ENCODE measurements around the gene DUSP21.
"Not testable (repeated sequence)": the region's sequence is repeated elsewhere in the genome, so short reads cannot be mapped to it uniquely, and the experiment has no call there.

The DUSP21 gene

GRCh38 chrX:44876767-44877166, 32.9 kb downstream of the DUSP21 start:
- Histone ChIP-seq H3K27me3 (ENCODE audit: control insufficient read depth, insufficient read depth, low read length) (no peaks in the 10 kb centered on the region), H3K36me3 (ENCODE audit: control insufficient read depth, insufficient read depth, low read length) (no peaks in the 10 kb centered on the region), H3K27ac (ENCODE audit: low read length) (no peak overlapping the region), H3K9me3 (ENCODE audit: control insufficient read depth, insufficient read depth, low read length) (no peaks in the 10 kb centered on the region), H3K4me1 (ENCODE audit: control insufficient read depth, insufficient read depth, low read length) (no peaks in the 10 kb centered on the region), H3K4me3 (ENCODE audit: low read length) (no peak overlapping the region)
- no peak for DNase-seq (ENCODE audit: low read depth, low spot score)
- 100% methylated on average over 13 of the region's 19 CpGs for WGBS (ENCODE audit: insufficient coverage, insufficient read length)

- Histone ChIP-seq H3K36me3 (ENCODE audit: control insufficient read depth, insufficient read depth, low read length) (no peaks in the 10 kb centered on the region), H3K4me3 (ENCODE audit: low read length) (no peak overlapping the region), H3K27ac (ENCODE audit: low read length) (no peak overlapping the region), H3K4me1 (ENCODE audit: control insufficient read depth, insufficient read depth, low read length) (no peaks in the 10 kb centered on the region), H3K27me3 (ENCODE audit: control insufficient read depth, insufficient read depth, low read length) (no peaks in the 10 kb centered on the region), H3K9me3 (ENCODE audit: control insufficient read depth, insufficient read depth, low read length) (no peaks in the 10 kb centered on the region)
- WGBS (ENCODE audit: insufficient coverage, insufficient read length), result no CpG with 5 or more reads among the region's 8 CpGs
- DNase-seq (ENCODE audit: low read depth, low spot score), result no peak
These were observed 35.0 kb downstream of the DUSP21 start for GRCh38 chrX:44878780-44879179.

GRCh38 chrX:44881549-44881948, 37.7 kb downstream of the DUSP21 start:
- H3K36me3 ChIP-seq (ENCODE audit: control insufficient read depth, insufficient read depth, low read length), result no peaks in the 10 kb centered on the region
- no peak overlapping the region for H3K27ac ChIP-seq (ENCODE audit: low read length)
- no peaks in the 10 kb centered on the region for H3K27me3 ChIP-seq (ENCODE audit: control insufficient read depth, insufficient read depth, low read length)
- no peak overlapping the region for H3K4me3 ChIP-seq (ENCODE audit: low read length)
- no peaks in the 10 kb centered on the region for H3K4me1 ChIP-seq (ENCODE audit: control insufficient read depth, insufficient read depth, low read length)
- H3K9me3 ChIP-seq (ENCODE audit: control insufficient read depth, insufficient read depth, low read length), result no peaks in the 10 kb centered on the region
- no peak for DNase-seq (ENCODE audit: low read depth, low spot score)
- WGBS (ENCODE audit: insufficient coverage, insufficient read length), result no CpG with 5 or more reads among the region's 10 CpGs

- no peak for DNase-seq (ENCODE audit: low read depth, low spot score)
- Histone ChIP-seq H3K27me3 (ENCODE audit: control insufficient read depth, insufficient read depth, low read length) (no peaks in the 10 kb centered on the region), H3K4me3 (ENCODE audit: low read length) (no peak overlapping the region), H3K9me3 (ENCODE audit: control insufficient read depth, insufficient read depth, low read length) (no peaks in the 10 kb centered on the region), H3K36me3 (ENCODE audit: control insufficient read depth, insufficient read depth, low read length) (no peaks in the 10 kb centered on the region), H3K4me1 (ENCODE audit: control insufficient read depth, insufficient read depth, low read length) (no peaks in the 10 kb centered on the region), H3K27ac (ENCODE audit: low read length) (no peak overlapping the region)
These were observed 38.8 kb downstream of the DUSP21 start for GRCh38 chrX:44882635-44883034.

DNA sequence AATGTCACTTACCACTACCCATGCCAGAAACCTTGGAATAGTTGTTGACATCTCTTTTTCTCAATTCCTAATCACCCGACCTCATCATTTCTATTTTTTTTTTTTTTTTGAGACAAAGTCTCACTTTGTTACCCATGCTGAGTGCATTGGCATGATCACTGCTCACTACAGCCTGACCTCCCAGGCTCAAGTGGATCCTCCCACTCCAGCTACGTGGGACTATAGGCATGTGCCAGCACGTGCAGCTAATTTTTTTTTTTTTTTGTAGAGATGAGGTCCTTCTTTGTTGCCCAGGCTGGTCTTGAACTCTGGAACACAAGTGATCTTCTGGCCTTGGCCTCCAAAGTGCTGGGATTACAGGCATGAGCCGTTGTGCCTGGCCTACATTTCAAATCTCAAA, 41.1 kb downstream of the DUSP21 start:
- H3K4me1 ChIP-seq (ENCODE audit: control insufficient read depth, insufficient read depth, low read length), result no peaks in the 10 kb centered on the region
- no peak overlapping the region for H3K4me3 ChIP-seq (ENCODE audit: low read length)
- WGBS (ENCODE audit: insufficient coverage, insufficient read length), result no CpG with 5 or more reads among the region's 4 CpGs
- H3K36me3 ChIP-seq (ENCODE audit: control insufficient read depth, insufficient read depth, low read length), result no peaks in the 10 kb centered on the region
- H3K27ac ChIP-seq (ENCODE audit: low read length), result no peak overlapping the region
- DNase-seq (ENCODE audit: low read depth, low spot score), result no peak
- H3K27me3 ChIP-seq (ENCODE audit: control insufficient read depth, insufficient read depth, low read length), result no peaks in the 10 kb centered on the region
- H3K9me3 ChIP-seq (ENCODE audit: control insufficient read depth, insufficient read depth, low read length), result no peaks in the 10 kb centered on the region

- no peak overlapping the region for H3K4me3 ChIP-seq (ENCODE audit: low read length)
- WGBS (ENCODE audit: insufficient coverage, insufficient read length), result no CpG with 5 or more reads among the region's 1 CpG
- H3K27me3 ChIP-seq (ENCODE audit: control insufficient read depth, insufficient read depth, low read length), result no peaks in the 10 kb centered on the region
- no peaks in the 10 kb centered on the region for H3K36me3 ChIP-seq (ENCODE audit: control insufficient read depth, insufficient read depth, low read length)
- no peaks in the 10 kb centered on the region for H3K9me3 ChIP-seq (ENCODE audit: control insufficient read depth, insufficient read depth, low read length)
- no peaks in the 10 kb centered on the region for H3K4me1 ChIP-seq (ENCODE audit: control insufficient read depth, insufficient read depth, low read length)
- no peak for DNase-seq (ENCODE audit: low read depth, low spot score)
- H3K27ac ChIP-seq (ENCODE audit: low read length), result no peak overlapping the region
These were observed 46.0 kb downstream of the DUSP21 start for GRCh38 chrX:44889824-44890223.

- no peaks in the 10 kb centered on the region for H3K36me3 ChIP-seq (ENCODE audit: control insufficient read depth, insufficient read depth, low read length)
- no peaks in the 10 kb centered on the region for H3K9me3 ChIP-seq (ENCODE audit: control insufficient read depth, insufficient read depth, low read length)
- no peak for DNase-seq (ENCODE audit: low read depth, low spot score)
- WGBS (ENCODE audit: insufficient coverage, insufficient read length), result no CpG with 5 or more reads among the region's 3 CpGs
- no peaks in the 10 kb centered on the region for H3K27me3 ChIP-seq (ENCODE audit: control insufficient read depth, insufficient read depth, low read length)
- no peaks in the 10 kb centered on the region for H3K4me1 ChIP-seq (ENCODE audit: control insufficient read depth, insufficient read depth, low read length)
- no peak overlapping the region for H3K27ac ChIP-seq (ENCODE audit: low read length)
- no peak overlapping the region for H3K4me3 ChIP-seq (ENCODE audit: low read length)
These were observed 46.4 kb downstream of the DUSP21 start for GRCh38 chrX:44890247-44890646.

DNA sequence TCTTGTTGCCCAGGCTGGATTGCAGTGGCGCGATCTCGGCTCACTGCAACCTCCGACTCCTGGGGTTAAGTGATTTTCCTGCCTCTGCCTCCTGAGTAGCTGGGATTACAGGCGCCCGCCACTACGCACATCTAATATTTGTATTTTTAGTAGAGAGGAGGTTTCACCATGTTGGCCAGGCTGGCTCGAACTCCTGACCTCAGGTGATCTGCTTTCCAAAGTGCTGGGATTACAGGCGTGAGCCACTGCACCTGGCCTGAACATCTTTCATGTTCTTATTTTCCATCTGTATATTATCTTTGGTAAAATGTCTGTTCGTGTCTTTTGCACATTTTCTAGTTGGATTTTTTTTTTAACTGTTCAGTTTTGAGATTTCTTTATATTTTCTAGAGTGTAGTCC, 46.9 kb downstream of the DUSP21 start:
- not testable (repeated sequence) for H3K4me1 ChIP-seq (ENCODE audit: control insufficient read depth, insufficient read depth, low read length); H3K27ac ChIP-seq (ENCODE audit: low read length); H3K9me3 ChIP-seq (ENCODE audit: control insufficient read depth, insufficient read depth, low read length); H3K36me3 ChIP-seq (ENCODE audit: control insufficient read depth, insufficient read depth, low read length); H3K27me3 ChIP-seq (ENCODE audit: control insufficient read depth, insufficient read depth, low read length); DNase-seq (ENCODE audit: low read depth, low spot score); H3K4me3 ChIP-seq (ENCODE audit: low read length)
- WGBS (ENCODE audit: insufficient coverage, insufficient read length), result no CpG with 5 or more reads among the region's 10 CpGs

DNA sequence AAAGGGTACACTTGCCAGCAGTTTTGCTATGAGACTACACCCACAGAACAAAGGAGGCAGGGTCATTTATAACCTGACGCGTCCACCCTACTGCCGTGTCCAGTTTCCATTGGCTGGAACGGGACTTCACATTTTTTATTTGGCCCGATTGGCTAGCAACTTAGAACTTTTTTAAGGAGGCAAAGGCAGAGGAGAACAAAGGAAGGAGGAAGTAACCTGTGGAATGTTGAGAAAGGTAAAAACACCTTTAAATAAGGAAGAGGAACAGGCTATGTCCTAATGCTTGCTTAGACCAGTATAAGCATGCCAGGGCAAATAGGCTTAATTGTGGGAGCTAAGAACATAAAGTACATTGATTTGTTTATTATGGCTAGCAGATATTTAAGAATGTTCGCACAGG, 47.8 kb downstream of the DUSP21 start:
- no peak overlapping the region for H3K27ac ChIP-seq (ENCODE audit: low read length)
- H3K4me1 ChIP-seq (ENCODE audit: control insufficient read depth, insufficient read depth, low read length), result no peaks in the 10 kb centered on the region
- no peak overlapping the region for H3K4me3 ChIP-seq (ENCODE audit: low read length)
- H3K27me3 ChIP-seq (ENCODE audit: control insufficient read depth, insufficient read depth, low read length), result no peaks in the 10 kb centered on the region
- H3K36me3 ChIP-seq (ENCODE audit: control insufficient read depth, insufficient read depth, low read length), result no peaks in the 10 kb centered on the region
- no peaks in the 10 kb centered on the region for H3K9me3 ChIP-seq (ENCODE audit: control insufficient read depth, insufficient read depth, low read length)
- DNase-seq (ENCODE audit: low read depth, low spot score), result no peak
- WGBS (ENCODE audit: insufficient coverage, insufficient read length), result no CpG with 5 or more reads among the region's 6 CpGs
